CD4-positive, alpha-beta memory T cell (primary cell): Measurements from ENCODE around the gene GALK2. TPM values are rescaled to one million over a fixed set of nuclear protein-coding genes. Genes with fewer than 3 reads are reported as not detected.

Source experiments
- CTCF ChIA-PET: fragments of 350-600 bp; sonication (Branson Sonifier 250); formaldehyde crosslinking; loops from one replicate; lab custom pipeline; 2021; ENCODE audit warnings: inconsistent platforms; ENCODE audit not compliant: partially characterized antibody; lab: Charles Lee
- POLR2A ChIA-PET: fragments of 350-600 bp; sonication (Branson Sonifier 250); formaldehyde crosslinking; loops from one replicate; lab custom pipeline; 2021; ENCODE audit not compliant: partially characterized antibody; lab: Charles Lee
- DNase-seq, 5 donors: peaks; one replicate each; pipeline versions ENCODE4 v3.0.0 to v3.0.0-alpha.2; 2020 to 2022; ENCODE audit warnings: mixed read lengths in 1 of 5
- H3K27ac ChIP-seq: one replicate; pipeline ENCODE4 v1.7.0; 2013; ENCODE audit warnings: low read depth, low read length
- H3K27me3 ChIP-seq: 2 replicates; pipeline ENCODE4 v1.7.0; 2013; ENCODE audit warnings: mild to moderate bottlenecking, low read length, moderate library complexity; ENCODE audit not compliant: insufficient read depth
- H3K36me3 ChIP-seq: 2 replicates; pipeline ENCODE4 v1.7.0; 2013; ENCODE audit warnings: mild to moderate bottlenecking, low read length, moderate library complexity; ENCODE audit not compliant: insufficient read depth
- H3K4me1 ChIP-seq: 2 replicates; pipeline ENCODE4 v1.7.0; 2013; ENCODE audit warnings: mild to moderate bottlenecking, low read length, moderate library complexity; ENCODE audit not compliant: insufficient read depth
- H3K4me3 ChIP-seq, 2 donors: one replicate each; pipeline ENCODE4 v1.7.0; 2013; ENCODE audit warnings: low read length in 2 of 2, mild to moderate bottlenecking in 1 of 2
- H3K9me3 ChIP-seq, 2 donors: one replicate each; pipeline ENCODE4 v1.7.0; 2013; ENCODE audit warnings: low read length in 2 of 2, control low read depth in 1 of 2; ENCODE audit not compliant: control insufficient read depth in 1 of 2
- H3K27ac Mint-ChIP-seq, 7 donors: one replicate each; pipeline ENCODE4 v1.8.0; 2020 to 2021; ENCODE audit warnings: mixed read lengths in 7 of 7, mild to moderate bottlenecking in 6 of 7, inconsistent platforms in 3 of 7, moderate library complexity in 3 of 7
- H3K27me3 Mint-ChIP-seq, 2 donors: one replicate each; pipeline ENCODE4 v1.8.0; 2020 to 2021; ENCODE audit warnings: mixed read lengths in 2 of 2
- H3K36me3 Mint-ChIP-seq, 2 donors: one replicate each; pipeline ENCODE4 v1.8.0; 2020 to 2021; ENCODE audit warnings: mixed read lengths in 2 of 2, inconsistent platforms in 1 of 2, mild to moderate bottlenecking in 1 of 2
- H3K4me1 Mint-ChIP-seq, 4 donors: one replicate each; pipeline ENCODE4 v1.8.0; 2020 to 2021; ENCODE audit warnings: mixed read lengths in 4 of 4, mild to moderate bottlenecking in 1 of 4
- H3K4me3 Mint-ChIP-seq, 8 donors: one replicate each; pipeline ENCODE4 v1.8.0; 2020 to 2021; ENCODE audit warnings: mixed read lengths in 8 of 8, mild to moderate bottlenecking in 7 of 8, moderate library complexity in 6 of 8, inconsistent platforms in 3 of 8
- H3K9me3 Mint-ChIP-seq, 8 donors: one replicate each; pipeline ENCODE4 v1.8.0; 2020 to 2021; ENCODE audit warnings: mixed read lengths in 8 of 8, mild to moderate bottlenecking in 5 of 8, inconsistent platforms in 3 of 8, moderate library complexity in 1 of 8
- intact Hi-C: fragments of 100-400 bp; cut with micrococcal nuclease; formaldehyde crosslinking; loops from one replicate; pipeline ENCODE4 v1.15.1; 2023
- microRNA-seq: library from miRNA; unstranded; fragments of <30 nt; microRNA quantifications from one replicate; pipeline ENCODE4 v1.2.0, GENCODE V29; 2021; ENCODE audit warnings: borderline replicate concordance, borderline number of aligned reads, borderline microRNAs expressed, mixed read lengths
- polyA plus RNA-seq, 2 donors: library from polyadenylated mRNA; unstranded; fragments of 300-500 nt; fragmentation: Illumina TruSeq; gene quantifications; one replicate each; pipeline ENCODE4 v1.2.3, GENCODE V29; 2021
- total RNA-seq, 2 experiments: library from RNA; stranded (reverse); gene quantifications; one replicate each; pipeline ENCODE4 v1.2.3, GENCODE V29; 2021

Gene GALK2
- total and polyA plus RNA-seq, 4 experiments from 2014 or later, result 25.4 to 31.5 (median 30.8) TPM

DNA sequence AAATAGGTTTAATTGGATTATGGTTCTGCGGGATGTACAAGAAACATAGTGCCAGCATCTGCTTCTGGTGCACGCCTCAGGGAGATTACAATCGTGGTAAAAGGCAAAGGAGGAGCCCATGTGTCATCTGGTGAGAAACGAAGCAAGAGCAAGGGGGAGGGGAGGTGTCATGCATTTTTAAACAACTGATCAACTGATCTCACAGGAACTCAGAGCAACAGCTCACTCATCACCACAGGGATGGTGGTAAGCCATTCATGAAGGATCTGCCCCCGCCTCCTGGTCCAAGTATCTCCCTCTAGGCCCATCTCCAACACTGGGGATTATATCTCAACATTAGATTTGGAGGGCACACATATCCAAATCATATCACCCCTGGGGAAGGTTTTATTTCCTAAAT, 210.9 kb downstream of the GALK2 start:
- peaks cover 0 to 6% (median 1%) of the 10 kb centered on the region in 8 donors for H3K9me3 Mint-ChIP-seq
- ChIA-PET POLR2A (no interaction called here), CTCF (no interaction called here)
- no peaks in the 10 kb centered on the region for H3K36me3 Mint-ChIP-seq
- no peaks in the 10 kb centered on the region for H3K4me1 Mint-ChIP-seq
- no peaks in the 10 kb centered on the region for H3K27me3 ChIP-seq
- H3K27ac Mint-ChIP-seq, result no peak overlapping the region
- peaks cover 2 to 6% of the 10 kb centered on the region in 2 donors for H3K27me3 Mint-ChIP-seq
- no peak overlapping the region for H3K27ac ChIP-seq
- no peaks in the 10 kb centered on the region for H3K36me3 ChIP-seq
- no peak for DNase-seq
- H3K9me3 ChIP-seq, result no peaks in the 10 kb centered on the region
- intact Hi-C loops, result no loop called here
- H3K4me3 Mint-ChIP-seq, result no peak overlapping the region
- H3K4me1 ChIP-seq, result no peaks in the 10 kb centered on the region
- no peak overlapping the region for H3K4me3 ChIP-seq

Small RNA genes within 50 kb of the gene (microRNA-seq; reads per million reads assigned to microRNA genes)
- gene MIR4716, result not detected

Other genes with a start within 250 kb of the GALK2 start
- under 1 TPM; 0.28 to 0.29 TPM for gene SHC4, start 206.3 kb upstream of the GALK2 start, total RNA-seq
- gene SHC4, start 206.3 kb upstream of the GALK2 start, polyA plus RNA-seq, result not detected
- 10 to 100 TPM; 64.3 to 72.9 TPM for gene SECISBP2L, start 123.8 kb upstream of the GALK2 start, total RNA-seq
- gene SECISBP2L, start 123.8 kb upstream of the GALK2 start, polyA plus RNA-seq, result 10 to 100 TPM in 1 of 2 donors, 1 to 10 TPM in 1; 9.1 to 22.3 TPM
- gene COPS2, start 14.6 kb upstream of the GALK2 start, total RNA-seq, result 10 to 100 TPM; 55.5 to 56.9 TPM
- gene COPS2, start 14.6 kb upstream of the GALK2 start, polyA plus RNA-seq, result 10 to 100 TPM; 33.1 to 35.3 TPM